Activated effector memory CD4-positive, alpha-beta T cell treated with anti-CD3 and anti-CD28 coated beads, Interleukin-2, amount 50 U/mL, for 16 hours (primary cell): ENCODE data around the gene FAM170B.

ENCODE experiments used
- DNase-seq: peaks from one replicate; pipeline ENCODE4 v3.0.0-alpha.2; 2020

Gene FAM170B

DNA sequence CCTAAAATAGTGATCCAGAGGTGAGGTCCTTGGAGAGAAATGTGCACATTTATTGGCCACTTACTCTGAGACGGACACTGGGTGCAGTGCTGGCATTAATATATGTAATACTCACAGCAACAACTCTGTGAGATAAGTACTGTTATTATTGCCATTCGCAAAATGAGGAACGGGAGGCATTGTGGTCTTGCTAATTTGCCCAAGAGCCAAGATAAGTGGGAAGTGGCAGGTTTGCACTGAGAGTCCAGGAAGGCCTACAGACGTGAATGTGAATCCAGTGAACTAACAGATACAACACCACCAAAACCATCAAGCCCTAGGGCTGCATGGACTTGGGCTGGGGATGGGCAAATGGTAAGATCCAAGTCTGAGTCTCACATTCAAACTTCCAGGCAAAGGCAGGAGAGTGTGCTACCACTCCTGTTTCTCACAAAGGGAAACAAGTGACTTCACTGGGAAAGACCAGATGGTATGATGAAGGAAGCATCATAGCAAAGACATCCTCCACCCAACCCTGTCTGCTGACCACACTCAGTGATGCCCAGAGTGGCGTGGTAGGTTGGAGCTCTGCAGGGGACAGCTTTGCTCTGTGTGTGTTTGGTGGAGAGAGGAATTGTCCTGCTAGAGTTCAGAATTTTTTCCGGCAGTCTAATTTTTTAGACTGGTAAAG is 35.1 kb upstream of the FAM170B start:
- DNase-seq = no peak

DNA sequence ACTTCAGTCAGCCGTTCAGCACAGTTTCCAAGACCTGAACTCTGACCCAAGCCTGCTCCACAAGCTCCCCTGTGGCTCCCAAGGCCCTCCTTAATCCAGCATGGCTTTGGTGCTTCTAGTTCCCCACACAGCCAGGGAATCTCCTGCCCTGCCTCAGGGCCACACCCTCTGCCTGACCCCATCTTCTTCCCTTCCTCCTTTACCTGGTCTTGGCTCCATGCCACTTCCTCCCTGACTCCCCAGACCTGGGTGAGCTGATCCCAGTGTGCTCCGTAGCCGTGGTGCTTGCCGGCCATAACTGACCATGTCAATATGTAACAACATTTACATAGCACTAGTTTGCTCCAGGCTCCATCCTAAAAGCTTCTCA is 34.3 kb upstream of the FAM170B start:
- DNase-seq = no peak

DNA sequence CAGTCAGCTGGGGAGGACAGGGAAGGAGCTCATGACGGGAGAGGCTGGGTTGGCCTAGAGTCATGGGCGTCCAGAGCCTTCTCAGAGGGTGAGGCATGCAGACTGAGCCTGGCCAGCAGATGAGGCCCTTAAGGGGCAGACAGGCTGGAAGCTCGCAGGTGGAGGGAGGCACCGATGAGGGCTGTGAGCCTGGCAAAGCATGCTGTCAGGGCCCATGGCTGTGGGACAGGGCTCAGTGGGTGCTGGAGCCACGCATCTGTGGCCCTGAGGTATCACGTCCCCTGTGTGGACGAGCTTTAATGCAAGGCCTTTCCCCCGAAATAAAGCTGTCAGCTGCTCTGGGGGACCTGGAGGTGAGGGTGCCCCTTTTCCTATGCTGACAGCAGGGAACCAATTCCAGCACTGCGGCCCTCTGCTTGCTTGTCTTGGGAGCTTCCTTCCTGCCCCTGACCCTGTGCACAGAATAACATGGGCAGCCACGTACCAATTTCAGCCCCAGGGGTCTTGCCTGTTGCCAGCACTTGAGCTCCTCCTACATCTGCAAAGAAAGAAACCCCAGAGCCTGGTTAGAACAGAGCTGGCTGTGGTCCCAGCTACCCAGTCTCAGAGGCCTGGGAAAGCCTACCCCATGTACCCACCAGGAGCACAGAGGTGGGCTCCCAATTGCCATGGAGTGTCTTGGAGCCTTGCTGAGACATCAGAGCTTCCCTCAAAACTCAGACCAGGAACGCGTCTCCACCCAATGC is 33.8 kb upstream of the FAM170B start:
- DNase-seq = no peak

DNA sequence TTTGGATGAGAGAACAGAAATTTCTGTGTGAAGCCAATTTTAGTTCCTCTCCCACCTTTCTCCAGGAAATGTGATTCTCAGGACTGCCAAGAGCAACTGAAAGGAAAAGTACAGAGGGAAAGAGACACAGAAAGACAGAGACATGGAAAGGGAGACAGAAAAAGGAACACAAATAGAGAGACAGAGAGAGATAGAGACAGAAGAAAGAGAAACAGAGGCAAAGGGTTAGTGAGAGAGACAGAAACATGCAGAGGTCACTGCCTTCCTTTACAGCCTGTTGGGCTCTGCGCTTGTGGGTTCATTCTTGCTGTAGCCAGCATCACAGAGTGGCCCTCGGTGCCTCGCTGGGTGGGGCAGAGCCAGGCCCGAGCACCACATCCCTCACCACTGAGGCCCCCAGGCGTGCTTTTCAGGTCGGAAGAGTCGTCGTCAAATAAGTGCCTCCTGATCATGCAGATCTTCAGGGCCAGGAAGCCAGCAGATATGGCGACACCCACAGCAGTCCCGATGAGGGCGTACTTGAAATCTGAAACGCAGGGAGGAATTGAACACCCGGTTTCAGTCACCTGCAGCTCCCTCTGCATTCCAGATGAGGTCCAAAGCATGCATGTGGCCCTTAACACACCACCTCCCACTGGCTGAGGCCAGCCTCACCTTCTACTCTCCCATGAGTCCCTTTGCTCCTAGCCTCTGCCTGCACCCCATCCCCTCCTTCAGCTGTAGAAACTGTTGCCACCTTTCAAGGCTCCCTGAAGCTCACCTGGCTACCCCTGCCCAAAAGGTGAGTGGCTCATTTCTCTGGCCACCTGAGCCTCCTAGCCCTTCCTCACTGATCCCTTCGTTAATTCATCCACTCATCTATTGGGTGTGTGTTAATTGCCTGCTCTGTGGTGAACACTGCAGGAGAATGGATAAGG is 32.9 kb upstream of the FAM170B start:
- DNase-seq = no peak

DNA sequence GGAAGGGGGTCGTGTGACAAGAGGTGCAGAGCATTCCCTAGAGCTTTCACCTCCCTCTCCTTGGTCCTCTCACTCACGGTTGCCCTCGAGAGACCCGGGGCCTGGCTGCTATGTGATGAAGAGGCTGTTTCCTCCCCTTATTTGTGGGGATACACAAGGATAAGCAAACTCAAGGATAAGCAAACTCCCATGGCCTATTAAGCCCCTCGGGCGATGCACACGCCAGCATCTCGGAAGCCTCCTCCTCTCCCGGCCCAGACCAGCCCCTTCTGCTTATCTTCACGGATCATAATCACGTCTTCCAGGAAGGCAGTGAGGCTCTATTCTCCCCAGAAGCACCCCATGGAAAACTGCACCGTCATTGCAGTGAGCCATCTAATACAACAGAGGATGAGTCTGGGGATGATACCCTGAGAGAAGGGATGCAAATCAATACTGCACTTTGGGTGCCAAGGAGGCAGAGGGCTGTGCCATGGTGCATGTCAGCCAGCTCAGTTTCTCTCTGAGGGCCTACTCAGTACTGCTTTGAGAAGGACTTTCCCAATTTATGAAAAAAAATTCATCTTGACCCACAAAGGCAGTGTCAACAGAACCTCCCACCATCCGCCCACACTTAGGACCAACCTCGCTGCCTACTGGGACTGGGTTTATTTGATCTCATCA is 32.1 kb upstream of the FAM170B start:
- DNase-seq = no peak

DNA sequence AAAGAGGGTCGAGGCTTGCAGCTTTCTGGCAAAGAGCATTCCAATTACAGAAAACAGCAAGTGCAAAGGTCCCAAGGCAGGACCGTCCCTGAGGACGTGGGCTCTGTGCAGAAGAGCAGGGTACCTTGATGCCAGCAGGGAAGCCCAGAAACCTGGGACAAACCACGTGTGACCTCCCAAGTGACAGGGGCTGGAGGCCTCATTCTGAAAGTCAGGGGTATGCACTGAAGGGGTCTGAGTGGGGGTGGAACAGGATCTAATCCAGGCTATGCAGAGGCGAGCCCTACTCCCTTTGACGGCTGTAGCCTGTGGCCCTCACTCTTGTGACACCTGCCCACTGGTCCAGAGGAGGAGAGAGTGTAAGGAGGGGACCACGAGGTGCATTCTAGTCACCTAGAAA is 31.4 kb upstream of the FAM170B start:
- DNase-seq = no peak

DNA sequence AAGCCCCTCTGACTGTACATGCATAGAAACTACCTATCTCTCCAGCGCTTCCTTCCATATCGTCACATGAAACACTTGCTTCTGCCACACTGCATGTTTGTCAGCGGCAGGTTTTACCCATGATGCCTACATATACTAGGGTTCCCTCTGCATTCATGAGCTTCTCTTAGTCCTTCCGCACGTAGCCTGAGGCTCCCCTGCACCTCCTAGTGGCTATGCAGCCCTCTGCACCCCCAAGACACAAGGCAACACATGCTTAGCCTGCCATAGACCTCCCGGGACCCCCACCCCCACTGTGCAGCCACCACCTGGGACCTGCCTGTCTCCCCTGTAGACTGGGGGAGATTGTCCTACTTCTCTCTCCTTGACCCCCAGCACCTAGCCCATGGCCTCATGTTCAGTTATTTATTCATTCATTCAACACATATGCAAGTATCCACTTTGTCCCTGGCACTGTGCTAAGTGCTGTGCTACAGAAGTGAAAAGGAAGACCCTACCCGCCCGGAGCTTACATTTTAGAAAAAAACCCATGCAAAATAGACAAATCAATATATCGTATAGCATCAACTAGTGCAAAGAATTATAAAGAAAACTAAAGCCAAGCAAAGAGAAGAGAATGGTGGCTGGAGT is 30.9 kb upstream of the FAM170B start:
- DNase-seq = no peak

DNA sequence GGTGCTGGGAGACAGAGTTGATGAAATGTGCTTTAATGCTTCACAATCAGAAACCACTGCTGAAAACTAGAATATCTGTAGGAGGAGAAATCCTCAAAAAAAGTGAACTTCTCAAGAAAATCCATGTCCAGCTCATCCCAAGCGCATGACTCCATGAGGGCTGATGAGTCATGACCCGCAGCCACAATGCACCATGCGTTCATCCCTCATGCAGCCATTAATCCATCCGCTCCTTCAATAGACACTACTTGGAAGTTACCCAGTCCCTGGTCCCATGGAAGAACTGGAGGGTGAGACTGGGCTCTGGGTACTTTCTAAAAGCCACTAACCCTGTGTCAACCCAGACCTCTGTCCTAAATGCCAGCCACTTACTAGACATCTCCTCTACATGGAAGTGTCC is 29.9 kb upstream of the FAM170B start:
- DNase-seq = no peak

DNA sequence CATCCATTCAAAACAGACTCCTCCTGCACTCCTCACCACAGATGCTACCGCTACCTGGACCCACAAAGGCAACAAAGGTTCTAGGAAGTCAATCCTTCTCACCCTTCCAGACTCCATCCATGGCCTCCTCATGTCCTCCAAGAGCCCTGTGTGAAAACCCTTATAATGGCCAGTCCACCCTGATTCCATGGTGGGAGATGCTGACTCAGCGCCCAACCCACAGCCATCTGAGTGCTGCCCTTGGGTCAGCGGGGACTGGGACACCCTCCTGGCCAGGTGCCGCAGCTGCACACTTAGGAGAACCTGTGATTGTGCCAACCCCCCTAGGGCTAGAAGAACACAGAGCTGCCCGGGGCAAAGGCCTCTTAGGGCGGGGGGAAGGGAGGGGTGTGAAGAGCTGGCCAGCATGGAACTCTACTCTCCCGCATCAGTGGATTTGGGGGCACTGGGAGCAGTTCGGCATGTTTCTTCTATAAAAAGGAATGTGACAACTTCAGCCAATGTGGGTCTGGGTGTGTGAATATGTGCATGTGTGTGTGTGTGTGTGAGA is 29.0 kb upstream of the FAM170B start:
- DNase-seq = no peak

DNA sequence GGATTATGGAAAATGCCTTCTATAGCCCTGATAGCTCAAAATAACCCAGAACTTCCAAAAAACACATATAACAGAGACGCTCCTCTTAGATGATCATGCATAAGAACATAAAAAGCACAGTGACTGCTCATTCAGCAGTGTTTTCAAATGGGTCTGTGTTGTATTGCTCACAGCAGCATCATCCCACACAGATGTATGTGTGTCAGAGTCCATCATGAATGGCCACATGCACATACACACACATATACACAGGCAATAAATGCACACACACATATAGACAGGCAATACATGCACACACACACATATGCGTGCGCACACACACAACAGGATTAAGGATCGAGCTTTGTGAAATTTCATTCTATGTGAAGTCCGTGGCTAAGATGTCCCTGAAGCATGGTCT is 28.2 kb upstream of the FAM170B start:
- DNase-seq = no peak

DNA sequence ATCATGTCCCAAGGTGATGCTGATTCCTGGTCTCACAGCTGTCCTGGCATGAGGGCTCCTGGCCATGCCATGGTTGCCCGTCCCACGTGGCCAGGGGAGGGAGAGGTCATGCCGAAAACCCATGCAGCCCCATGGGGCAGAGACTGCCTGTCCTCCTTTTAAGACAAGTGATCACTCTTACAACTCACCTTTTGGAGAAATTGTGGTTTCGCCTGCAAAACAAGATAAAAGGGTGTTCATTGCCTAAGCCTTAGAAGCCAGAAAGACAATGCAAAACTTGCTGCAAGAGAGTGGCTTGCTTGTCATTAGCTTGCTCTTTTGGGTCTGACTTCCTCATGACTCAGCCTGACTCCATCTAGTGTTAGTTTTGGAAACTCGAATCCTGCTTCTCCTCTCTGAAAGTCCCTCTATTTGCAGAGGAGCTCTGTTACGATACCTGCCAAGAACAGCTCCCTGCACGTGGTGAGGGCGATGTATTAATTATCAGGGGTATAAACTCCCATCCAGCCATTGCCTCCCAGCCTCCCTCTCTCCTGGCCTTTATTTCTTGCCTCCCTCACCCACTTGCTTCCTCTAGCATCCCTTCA is 27.7 kb upstream of the FAM170B start:
- no peak for DNase-seq

DNA sequence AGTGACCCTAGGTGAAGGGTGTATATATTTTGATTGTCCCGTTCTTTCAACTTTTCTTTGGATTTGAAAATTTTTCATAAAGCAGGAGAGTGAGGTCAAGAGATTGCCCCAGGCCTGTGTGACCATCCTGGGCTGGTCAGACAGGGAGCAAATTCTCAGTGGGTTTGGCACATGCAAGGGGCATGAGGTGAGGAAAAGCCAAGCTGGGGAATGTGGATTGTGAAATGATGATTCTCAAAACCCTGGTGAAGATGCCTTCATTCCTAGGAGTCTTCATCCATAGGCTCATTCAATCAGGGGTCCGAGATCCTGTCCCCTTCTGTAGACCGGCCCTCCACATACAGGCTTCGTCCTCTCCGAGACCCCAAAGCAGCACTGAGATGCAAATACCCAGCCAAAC is 27.0 kb upstream of the FAM170B start:
- no peak for DNase-seq

DNA sequence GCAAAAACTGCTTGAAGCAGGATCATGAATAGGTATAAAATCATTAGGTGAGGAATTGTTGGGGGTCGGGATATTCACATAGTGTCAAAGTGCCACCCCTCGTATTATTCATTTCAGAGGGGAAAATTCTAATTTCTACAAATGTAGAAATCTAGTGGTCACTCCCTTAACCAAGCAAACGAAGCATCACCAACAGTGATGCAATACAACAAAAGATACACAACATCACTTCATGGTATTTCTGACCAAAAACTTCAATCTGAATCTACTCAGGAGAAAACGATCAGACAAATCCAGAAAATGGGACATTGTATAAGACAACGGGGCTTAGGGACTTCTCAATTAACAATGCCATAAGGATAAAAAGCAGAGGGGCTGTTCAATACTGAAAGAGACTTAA is 26.3 kb upstream of the FAM170B start:
- DNase-seq = no peak

DNA sequence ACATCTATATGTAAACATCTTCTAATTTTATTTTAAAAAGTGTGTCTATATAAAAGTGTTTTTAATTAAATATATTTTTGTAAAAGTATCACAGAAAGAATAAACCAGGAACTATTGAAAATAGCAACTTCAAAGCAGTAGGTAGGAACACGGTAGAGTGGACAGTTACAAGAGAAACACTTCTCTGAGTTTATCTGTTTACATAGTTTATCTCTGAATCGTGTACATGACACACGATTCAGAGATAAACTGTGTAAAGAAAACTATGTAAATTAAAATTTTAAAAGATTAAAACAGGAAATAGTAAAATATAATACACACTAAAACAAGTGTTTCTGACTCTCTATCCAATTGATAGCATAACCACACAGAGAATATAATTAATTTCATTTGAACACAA is 25.1 kb upstream of the FAM170B start:
- no peak for DNase-seq

DNA sequence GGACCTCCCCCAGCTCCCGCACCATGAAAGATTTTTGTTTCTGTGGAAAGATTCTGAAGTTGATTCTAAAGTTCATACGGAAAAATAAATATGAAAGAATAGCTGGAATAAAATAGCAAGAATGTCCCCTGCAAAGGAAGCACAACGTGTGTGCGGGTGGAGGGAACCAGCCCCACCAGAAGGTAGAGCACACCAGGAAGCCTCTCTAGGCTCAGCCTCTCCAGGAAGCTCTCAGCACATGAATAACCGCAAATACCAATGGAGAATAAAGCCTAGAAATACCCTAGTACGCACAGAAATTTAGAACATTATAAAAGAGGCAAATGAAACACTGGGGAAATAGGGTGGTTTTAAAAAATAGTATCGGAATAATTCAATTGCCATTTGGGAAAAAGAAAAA is 24.6 kb upstream of the FAM170B start:
- no peak for DNase-seq

DNA sequence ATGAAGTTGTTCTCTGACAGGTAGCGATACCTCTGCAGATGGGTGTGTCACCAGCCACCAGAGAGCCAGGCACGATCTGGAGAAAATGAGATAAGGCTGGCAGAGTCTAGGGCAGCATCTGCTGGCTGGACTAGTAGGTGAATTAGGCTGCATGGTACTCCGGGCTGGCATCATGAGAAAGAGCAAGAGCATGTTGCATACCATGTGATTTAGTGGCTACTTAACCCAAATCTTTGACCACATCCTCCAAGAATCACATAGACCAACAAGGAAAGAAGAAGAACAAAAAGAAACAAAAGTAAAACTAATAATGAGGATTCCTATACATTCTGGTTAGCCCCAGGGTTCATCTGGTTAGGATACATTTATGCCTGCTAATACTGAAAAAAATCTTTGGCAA is 23.4 kb upstream of the FAM170B start:
- DNase-seq = no peak

DNA sequence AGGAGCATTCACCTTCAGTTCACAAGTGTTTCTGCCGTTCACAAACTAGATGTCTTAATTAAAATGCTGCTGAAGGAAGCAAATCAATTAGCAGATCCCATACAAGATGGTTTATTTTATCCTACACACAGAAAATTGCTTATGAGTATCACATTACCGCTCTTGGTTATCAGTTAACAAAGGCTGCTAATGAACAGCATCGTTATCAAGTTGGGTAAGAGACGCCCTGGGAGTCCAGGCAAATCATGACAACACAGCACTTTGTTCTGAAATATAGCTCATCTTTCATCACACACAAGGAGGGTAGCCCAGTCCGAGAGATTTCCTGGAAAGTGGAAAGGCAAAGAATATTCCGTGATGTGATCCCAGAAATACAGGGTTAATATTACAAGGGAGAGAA is 20.8 kb upstream of the FAM170B start:
- DNase-seq = no peak

DNA sequence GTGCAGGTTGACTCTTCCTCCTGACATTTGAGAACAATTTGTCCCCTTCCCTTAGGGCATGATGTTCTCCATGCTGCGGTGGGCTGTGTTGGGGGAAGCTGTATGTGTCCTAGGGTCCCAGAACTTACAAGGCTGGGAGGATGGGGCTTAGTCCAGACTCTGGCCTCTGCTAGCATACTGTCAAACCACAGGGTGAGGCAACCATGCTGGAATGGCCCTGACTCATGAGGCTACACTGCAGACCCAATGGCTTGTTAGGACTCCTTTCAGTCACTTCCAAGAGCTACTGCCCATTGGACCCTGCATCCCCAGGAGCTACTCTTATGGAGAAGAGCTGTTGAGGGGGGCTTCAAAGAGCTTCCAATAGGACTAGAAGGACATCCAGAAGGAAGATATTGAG is 20.1 kb upstream of the FAM170B start:
- no peak for DNase-seq

DNA sequence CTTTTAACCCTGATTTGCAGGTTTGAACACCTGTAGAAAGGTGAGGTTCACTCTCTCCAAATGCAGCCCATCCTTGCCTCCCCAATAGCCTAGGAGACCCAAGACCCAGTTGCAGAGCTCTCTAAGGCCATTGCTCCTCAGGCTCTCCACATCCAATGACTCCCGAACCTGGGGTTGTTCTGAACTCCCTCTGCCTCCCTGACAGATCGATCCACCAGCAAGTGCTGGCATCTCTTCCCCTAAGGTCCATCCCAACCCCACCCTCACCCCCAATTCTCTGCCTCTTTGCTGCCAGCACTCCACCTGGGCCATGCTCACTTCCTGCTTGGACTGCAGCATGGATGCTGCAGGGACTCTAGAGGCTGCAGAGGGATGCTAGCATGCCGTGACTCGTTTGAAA is 19.3 kb upstream of the FAM170B start:
- no peak for DNase-seq

DNA sequence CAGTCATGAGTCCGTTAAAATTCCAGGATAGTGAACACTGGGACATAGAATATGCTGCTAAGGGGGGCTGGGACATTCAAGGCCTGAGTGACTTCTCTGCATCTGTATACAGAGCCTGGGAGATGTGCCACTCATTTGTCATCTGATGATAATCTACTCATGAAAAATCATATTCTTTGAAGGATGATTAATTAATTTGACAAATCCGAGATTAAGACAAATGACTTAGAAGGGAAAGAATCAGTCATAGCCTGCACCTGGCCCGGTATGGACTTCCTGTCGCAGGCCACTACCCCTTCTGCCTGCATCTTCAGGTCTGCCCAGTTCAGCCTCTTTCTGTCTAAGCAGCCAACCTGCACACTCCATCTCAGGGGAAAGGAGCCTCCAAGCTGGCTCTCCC is 18.8 kb upstream of the FAM170B start:
- no peak for DNase-seq

DNA sequence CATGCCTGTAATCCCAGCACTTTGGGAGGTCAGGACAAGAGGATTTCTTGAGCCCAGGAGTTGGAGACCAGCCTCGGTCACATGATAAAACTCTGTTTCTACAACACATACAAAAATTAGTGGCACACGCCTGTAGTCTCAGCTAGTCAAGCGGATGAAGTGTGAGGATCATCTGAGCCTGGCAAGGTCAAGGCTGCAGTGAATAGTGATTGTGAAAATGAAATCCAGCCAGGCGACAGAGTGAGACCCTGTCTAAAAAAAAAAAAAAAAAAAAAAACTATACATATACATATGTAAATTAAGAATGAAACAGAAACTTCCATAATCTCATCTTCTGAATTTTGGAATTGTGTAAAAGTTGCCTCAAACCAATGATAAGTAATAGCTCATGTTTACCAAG is 18.2 kb upstream of the FAM170B start:
- DNase-seq = no peak

DNA sequence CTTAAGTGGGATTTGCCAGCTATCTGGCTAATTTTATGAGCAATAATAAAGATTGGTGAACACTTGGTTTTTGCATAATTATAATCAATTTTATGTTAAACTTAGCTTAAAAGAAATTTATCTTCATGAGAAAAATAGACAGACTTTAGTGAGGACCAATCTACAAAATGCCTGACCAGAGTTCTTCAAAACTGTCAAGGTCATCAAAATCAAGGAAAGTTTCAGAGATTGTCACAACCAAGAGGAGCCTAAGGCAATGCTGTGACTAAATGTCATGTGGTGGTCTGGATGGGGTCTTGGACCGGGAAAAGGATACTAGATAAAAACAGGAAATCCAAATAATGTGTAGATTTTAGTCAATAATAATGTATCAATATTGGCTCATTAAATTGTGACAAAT is 17.7 kb upstream of the FAM170B start:
- DNase-seq = no peak
